ENCODE measurements around the gene NR2E3. TPM values are rescaled to one million over a fixed set of nuclear protein-coding genes. Genes with fewer than 3 reads are reported as not detected.

The NR2E3 gene
- total RNA-seq, 1 experiment from 2014 or later = 0.31 TPM

DNA sequence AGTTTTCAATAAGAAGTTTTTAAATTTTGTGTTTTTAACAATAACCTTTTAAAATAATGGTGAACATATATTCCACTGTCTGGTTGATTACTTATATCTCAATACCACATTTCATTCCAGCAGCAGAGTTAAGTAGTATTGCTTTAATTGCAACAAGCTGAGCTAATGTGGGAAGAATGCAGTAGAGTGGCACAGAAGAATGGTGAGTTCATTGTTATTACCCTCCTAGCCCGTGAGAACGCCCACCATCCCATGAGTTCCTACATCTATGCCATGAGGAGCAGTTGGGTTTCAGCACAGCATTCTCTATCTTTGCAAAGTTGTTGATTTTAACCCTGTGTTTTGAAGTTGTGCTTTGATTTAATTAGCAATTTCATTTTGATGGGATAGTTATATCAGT lies 17.8 kb upstream of the NR2E3 start:
- Histone ChIP-seq H4K20me1 (ENCODE audit: control insufficient read depth, insufficient read depth, insufficient read length) (no peaks in the 10 kb centered on the region), H3K4me1 (ENCODE audit: insufficient read depth, low read length) (no peaks in the 10 kb centered on the region), H4K8ac (replicated peaks; ENCODE audit: insufficient read length, low read depth, low read length) (no peak overlapping the region), H2BK5ac (ENCODE audit: insufficient read length, low read length) (no peak overlapping the region), H3K79me1 (ENCODE audit: insufficient read depth, low read depth, low read length, poor library complexity, severe bottlenecking) (no peaks in the 10 kb centered on the region), H2BK15ac (ENCODE audit: low read depth, low read length) (no peak overlapping the region), H3K23me2 (ENCODE audit: insufficient read length, low read depth, low read length, poor library complexity, severe bottlenecking) (no peaks in the 10 kb centered on the region), H3K79me2 (ENCODE audit: insufficient read depth, low read length) (no peaks in the 10 kb centered on the region; the same call in 1 of the 2 replicates), H3K27me3 (ENCODE audit: insufficient read depth, low read length) (no peaks in the 10 kb centered on the region), H2BK12ac (ENCODE audit: insufficient read length, low read depth, low read length) (no peak overlapping the region), H3K23ac (ENCODE audit: insufficient read length, low read depth, low read length) (no peak overlapping the region), H4K91ac (ENCODE audit: insufficient read length, low read depth, low read length) (no peak overlapping the region), H3K9ac (ENCODE audit: extremely low read depth, insufficient read length, low read length) (no peak overlapping the region), H4K5ac (ENCODE audit: insufficient read length, low read depth, low read length) (no peak overlapping the region), H3K4ac (ENCODE audit: low read depth, low read length) (no peak overlapping the region), H2BK120ac (ENCODE audit: low read depth, low read length, poor library complexity, severe bottlenecking) (no peak overlapping the region), H3K14ac (ENCODE audit: insufficient read depth, low read length) (no peak overlapping the region), H3K18ac (ENCODE audit: insufficient read length, low read depth, low read length) (no peak overlapping the region), H2AK5ac (ENCODE audit: insufficient read length, low read length) (no peak overlapping the region), H3T11ph (ENCODE audit: low read length) (no peak overlapping the region), H3K56ac (ENCODE audit: insufficient read length, low read depth, low read length) (no peak overlapping the region), H3K9me3 (ENCODE audit: control insufficient read depth, low read depth, low read length) (no peaks in the 10 kb centered on the region), H3K27ac (ENCODE audit: insufficient read length, low read depth, low read length) (no peak overlapping the region), H2AFZ (ENCODE audit: low read length) (no peak overlapping the region), H2BK20ac (ENCODE audit: low read depth, low read length, poor library complexity, severe bottlenecking) (no peak overlapping the region), H3K4me2 (ENCODE audit: insufficient read depth, insufficient read length, low read length) (no peak overlapping the region)
- TF ChIP-seq CTCF (conservative IDR thresholded peaks at IDR 0.05) = no peak
- no peaks in the 10 kb centered on the region; a peak in 1 of 7 replicates for H3K36me3 Mint-ChIP-seq (ENCODE audit: insufficient read depth in 1 of 3, low read depth in 3 of 3)
- no peaks in the 10 kb centered on the region for H3K4me1 Mint-ChIP-seq
- no peaks in the 10 kb centered on the region for H3K9me3 Mint-ChIP-seq
- no peak overlapping the region for H3K4me3 Mint-ChIP-seq
- WGBS (ENCODE audit: extremely low coverage, insufficient read length, low lambda C conversion rate) = no CpG with 5 or more reads among the region's 2 CpGs
- DNase-seq = no peak
- no peak overlapping the region for H3K27ac Mint-ChIP-seq
- no peaks in the 10 kb centered on the region for H3K27me3 Mint-ChIP-seq (ENCODE audit: low read depth)
